ENCODE data around the gene ZXDC. TPM values are rescaled to one million over a fixed set of nuclear protein-coding genes. Genes with fewer than 3 reads are reported as not detected.

The ZXDC gene
- total RNA-seq, 1 donor from 2014 or later = 26.1 TPM

DNA sequence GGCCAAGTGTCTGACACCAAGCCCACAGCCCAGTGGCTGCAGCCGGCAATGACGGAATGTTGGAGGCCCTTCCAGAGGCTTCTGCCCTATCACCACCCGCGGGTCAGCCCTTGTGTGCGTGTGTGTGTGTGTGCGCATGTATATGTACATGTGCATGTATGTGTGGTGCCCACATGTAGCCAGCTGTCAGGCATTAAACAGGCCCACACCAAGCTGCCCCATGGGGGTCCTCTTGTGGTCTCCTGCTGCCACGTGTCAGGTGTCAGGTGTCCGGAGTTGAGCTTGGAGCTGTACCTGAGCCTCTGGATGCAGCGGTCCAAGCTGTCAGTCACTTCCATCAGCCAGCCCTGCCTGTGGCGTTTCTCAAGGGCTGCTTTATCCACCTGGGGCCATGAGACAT lies 28.0 kb upstream of the ZXDC start:
- Mint-ChIP-seq H3K9me3 (no peaks in the 10 kb centered on the region), H3K27ac (no peak overlapping the region), H3K4me1 (ENCODE audit: low read depth) (no peaks in the 10 kb centered on the region), H3K27me3 (ENCODE audit: low read depth) (no peaks in the 10 kb centered on the region), H3K36me3 (ENCODE audit: low read depth) (no peaks in the 10 kb centered on the region), H3K4me3 (ENCODE audit: low read depth) (no peak overlapping the region)
- intact Hi-C loops (cut with micrococcal nuclease) = no loop called here
- DNase-seq (ENCODE audit: low spot score) = no peak

GRCh38 chr3:126502656-126503055 lies 27.0 kb upstream of the ZXDC start:
- intact Hi-C loops (cut with micrococcal nuclease) = no loop called here
- Mint-ChIP-seq H3K4me1 (ENCODE audit: low read depth) (no peaks in the 10 kb centered on the region), H3K4me3 (ENCODE audit: low read depth) (no peak overlapping the region), H3K36me3 (ENCODE audit: low read depth) (no peaks in the 10 kb centered on the region), H3K27me3 (ENCODE audit: low read depth) (no peaks in the 10 kb centered on the region), H3K9me3 (no peaks in the 10 kb centered on the region), H3K27ac (no peak overlapping the region)
- DNase-seq (ENCODE audit: low spot score) = no peak

DNA sequence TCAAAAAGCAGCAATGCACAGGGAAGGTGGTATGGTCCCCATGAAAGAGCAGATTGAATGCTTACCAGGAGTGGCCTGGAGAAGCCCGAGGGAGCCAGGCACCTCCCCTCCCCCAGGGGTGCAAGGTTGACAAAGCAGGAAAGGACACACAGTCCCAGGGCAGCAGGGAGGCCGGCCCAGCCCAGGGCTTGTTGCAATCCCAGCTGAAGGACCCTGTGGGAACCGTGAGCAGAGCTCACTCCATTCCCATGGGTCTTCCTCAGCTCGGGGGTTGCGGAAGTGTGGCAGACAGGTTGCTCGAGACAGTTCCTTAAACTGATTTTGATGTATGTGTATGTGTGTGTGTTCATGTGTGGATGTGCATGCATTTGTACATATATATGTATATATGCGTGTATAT lies 26.0 kb upstream of the ZXDC start:
- H3K4me1 Mint-ChIP-seq (ENCODE audit: low read depth) = peaks cover 4% of the 10 kb centered on the region
- intact Hi-C loops (cut with micrococcal nuclease) = no loop called here
- H3K27me3 Mint-ChIP-seq (ENCODE audit: low read depth) = no peaks in the 10 kb centered on the region

DNA sequence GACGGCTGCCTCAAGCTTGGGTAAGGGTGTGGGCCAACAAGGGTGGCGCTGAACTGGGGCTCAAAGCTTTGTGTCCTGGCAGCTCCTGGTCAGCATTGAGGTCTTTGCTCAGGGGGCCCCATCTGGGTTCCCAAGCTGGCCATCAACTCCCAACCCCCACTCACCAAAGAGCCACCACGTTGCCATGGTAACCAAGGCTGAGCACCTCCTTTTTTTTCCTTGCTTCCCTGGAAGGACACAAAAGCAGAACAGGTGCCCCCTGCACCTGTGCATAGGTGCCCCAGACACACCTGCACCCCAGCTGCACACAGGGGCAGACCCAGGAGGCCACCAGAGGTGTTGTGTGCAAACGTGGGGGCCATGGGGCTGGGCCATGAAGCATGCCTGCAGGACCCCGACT lies 25.4 kb upstream of the ZXDC start:
- peaks cover 4% of the 10 kb centered on the region for H3K4me1 Mint-ChIP-seq (ENCODE audit: low read depth)
- intact Hi-C loops (cut with micrococcal nuclease) = no loop called here
- no peak for DNase-seq (ENCODE audit: low spot score)
- H3K4me3 Mint-ChIP-seq (ENCODE audit: low read depth) = no peak overlapping the region
- no peak overlapping the region for H3K27ac Mint-ChIP-seq
- no peaks in the 10 kb centered on the region for H3K27me3 Mint-ChIP-seq (ENCODE audit: low read depth)
- no peaks in the 10 kb centered on the region for H3K36me3 Mint-ChIP-seq (ENCODE audit: low read depth)
- no peaks in the 10 kb centered on the region for H3K9me3 Mint-ChIP-seq

More for the DNA sequence above, 26.0 kb upstream of the ZXDC start:
- DNase-seq (ENCODE audit: low spot score) = no peak
- H3K27ac Mint-ChIP-seq = no peak overlapping the region
- no peaks in the 10 kb centered on the region for H3K36me3 Mint-ChIP-seq (ENCODE audit: low read depth)
- H3K4me3 Mint-ChIP-seq (ENCODE audit: low read depth) = no peak overlapping the region
- no peaks in the 10 kb centered on the region for H3K9me3 Mint-ChIP-seq

GRCh38 chr3:126500016-126500415 lies 24.3 kb upstream of the ZXDC start:
- intact Hi-C loops (cut with micrococcal nuclease) = no loop called here
- DNase-seq (ENCODE audit: low spot score) = no peak
- Mint-ChIP-seq H3K4me3 (ENCODE audit: low read depth) (no peak overlapping the region), H3K27me3 (ENCODE audit: low read depth) (no peaks in the 10 kb centered on the region), H3K9me3 (no peaks in the 10 kb centered on the region), H3K36me3 (ENCODE audit: low read depth) (no peaks in the 10 kb centered on the region), H3K27ac (no peak overlapping the region), H3K4me1 (ENCODE audit: low read depth) (peaks cover 4% of the 10 kb centered on the region)

DNA sequence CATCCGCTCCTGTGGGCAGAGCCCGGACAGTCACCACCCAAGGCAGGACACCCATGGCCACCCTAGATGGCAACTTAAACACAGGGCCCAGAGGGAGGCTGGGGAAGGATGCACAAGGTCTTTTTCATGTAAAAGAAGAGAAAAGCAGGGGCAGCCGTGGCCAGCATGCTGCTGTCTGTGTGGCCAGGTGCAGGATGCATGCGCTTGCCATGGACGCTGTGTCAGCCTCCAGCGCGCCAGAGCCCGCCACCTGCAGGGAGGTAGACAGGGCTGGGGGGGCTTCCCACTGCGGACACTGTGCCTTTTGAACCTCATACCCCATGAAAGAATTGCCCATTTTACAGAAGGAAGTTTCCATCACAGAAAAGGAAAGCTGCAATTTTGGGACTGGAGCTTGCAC lies 23.7 kb upstream of the ZXDC start:
- Mint-ChIP-seq H3K27me3 (ENCODE audit: low read depth) (no peaks in the 10 kb centered on the region), H3K27ac (no peak overlapping the region), H3K9me3 (no peaks in the 10 kb centered on the region), H3K4me1 (ENCODE audit: low read depth) (peaks cover 4% of the 10 kb centered on the region), H3K36me3 (ENCODE audit: low read depth) (no peaks in the 10 kb centered on the region), H3K4me3 (ENCODE audit: low read depth) (no peak overlapping the region)
- DNase-seq (ENCODE audit: low spot score) = no peak
- intact Hi-C loops (cut with micrococcal nuclease) = no loop called here

DNA sequence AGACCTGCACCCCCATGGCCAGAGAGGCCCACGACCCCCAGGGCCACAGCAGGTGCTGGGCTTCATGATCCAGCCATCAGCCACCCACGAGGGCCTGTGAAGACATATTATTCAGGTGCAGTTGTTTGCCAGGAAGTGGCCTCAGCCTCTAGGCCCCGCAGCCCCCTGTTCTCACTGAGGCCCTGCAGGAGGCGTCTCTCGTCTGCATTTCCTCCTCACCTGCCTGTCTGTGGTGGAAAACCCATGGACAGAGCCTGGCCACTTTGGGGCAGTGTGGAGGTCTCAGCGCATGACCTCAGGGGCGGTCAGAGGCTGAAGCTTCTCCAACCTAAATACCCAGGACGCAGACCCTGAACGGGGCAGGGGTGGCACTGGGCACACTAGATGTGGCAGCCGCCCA lies 23.2 kb upstream of the ZXDC start:
- Mint-ChIP-seq H3K9me3 (no peaks in the 10 kb centered on the region), H3K4me3 (ENCODE audit: low read depth) (no peak overlapping the region), H3K4me1 (ENCODE audit: low read depth) (peaks cover 4% of the 10 kb centered on the region), H3K36me3 (ENCODE audit: low read depth) (no peaks in the 10 kb centered on the region), H3K27ac (no peak overlapping the region), H3K27me3 (ENCODE audit: low read depth) (no peaks in the 10 kb centered on the region)
- no peak for DNase-seq (ENCODE audit: low spot score)
- intact Hi-C loops (cut with micrococcal nuclease) = no loop called here

DNA sequence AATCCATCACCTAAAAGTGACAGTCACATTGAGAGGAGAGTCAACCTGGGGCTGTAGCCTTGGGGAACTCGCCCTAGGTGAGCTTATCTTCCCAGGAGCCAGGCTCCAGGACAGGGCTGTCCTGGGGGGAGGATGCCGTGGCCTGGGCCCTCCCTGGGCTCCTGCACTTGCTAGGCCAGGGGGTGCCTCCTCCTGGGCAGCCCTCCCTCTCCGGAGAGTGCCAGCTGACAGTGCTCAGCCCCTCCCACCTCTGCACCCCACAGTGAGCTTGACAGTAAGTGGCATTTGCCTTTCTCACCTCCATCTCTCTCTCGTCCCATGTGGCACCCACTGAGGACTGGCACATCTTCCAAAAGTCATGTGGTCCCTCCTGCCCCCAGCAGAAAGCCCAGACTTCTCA lies 22.8 kb upstream of the ZXDC start:
- peaks cover 4% of the 10 kb centered on the region for H3K4me1 Mint-ChIP-seq (ENCODE audit: low read depth)
- no peak overlapping the region for H3K4me3 Mint-ChIP-seq (ENCODE audit: low read depth)
- H3K9me3 Mint-ChIP-seq = no peaks in the 10 kb centered on the region
- DNase-seq (ENCODE audit: low spot score) = no peak
- H3K36me3 Mint-ChIP-seq (ENCODE audit: low read depth) = no peaks in the 10 kb centered on the region
- intact Hi-C loops (cut with micrococcal nuclease) = no loop called here
- no peak overlapping the region for H3K27ac Mint-ChIP-seq
- H3K27me3 Mint-ChIP-seq (ENCODE audit: low read depth) = no peaks in the 10 kb centered on the region

DNA sequence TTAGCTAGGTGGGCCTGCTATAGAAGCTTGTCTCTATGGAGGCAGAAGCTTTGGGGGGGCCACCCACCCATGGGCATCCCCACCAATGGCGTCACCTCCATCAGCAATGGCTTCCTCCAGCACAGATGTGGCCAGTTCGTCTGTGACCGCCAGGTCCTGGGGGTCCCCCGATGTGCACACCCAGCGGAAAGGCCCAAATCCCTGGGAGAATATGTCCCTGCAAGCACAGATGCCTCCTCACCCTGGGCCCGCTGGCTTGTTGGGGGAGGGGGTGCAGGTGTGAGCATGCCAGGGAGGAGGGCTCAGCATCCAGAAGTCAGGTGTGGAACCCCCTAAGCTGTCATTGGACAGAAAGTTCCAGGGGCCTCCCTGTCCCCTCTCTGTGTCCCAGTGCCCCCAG lies 22.3 kb upstream of the ZXDC start:
- Mint-ChIP-seq H3K9me3 (no peaks in the 10 kb centered on the region), H3K27ac (no peak overlapping the region), H3K27me3 (ENCODE audit: low read depth) (no peaks in the 10 kb centered on the region), H3K4me3 (ENCODE audit: low read depth) (no peak overlapping the region), H3K4me1 (ENCODE audit: low read depth) (peaks cover 9% of the 10 kb centered on the region), H3K36me3 (ENCODE audit: low read depth) (no peaks in the 10 kb centered on the region)
- intact Hi-C loops (cut with micrococcal nuclease) = no loop called here
- no peak for DNase-seq (ENCODE audit: low spot score)

- no peak for DNase-seq (ENCODE audit: low spot score)
- H3K27ac Mint-ChIP-seq = peak overlapping the region; percentile 75
- no peak overlapping the region for H3K4me3 Mint-ChIP-seq (ENCODE audit: low read depth)
Observed at GRCh38 chr3:126496894-126497850, 21.5 kb upstream of the ZXDC start.

GRCh38 chr3:126495786-126496185 lies 20.1 kb upstream of the ZXDC start:
- Mint-ChIP-seq H3K4me1 (ENCODE audit: low read depth) (peaks cover 10% of the 10 kb centered on the region), H3K4me3 (ENCODE audit: low read depth) (no peak overlapping the region), H3K27ac (no peak overlapping the region), H3K9me3 (no peaks in the 10 kb centered on the region), H3K36me3 (ENCODE audit: low read depth) (no peaks in the 10 kb centered on the region), H3K27me3 (ENCODE audit: low read depth) (no peaks in the 10 kb centered on the region)
- intact Hi-C loops (cut with micrococcal nuclease) = no loop called here
- no peak for DNase-seq (ENCODE audit: low spot score)

More at GRCh38 chr3:126496894-126497850, 21.5 kb upstream of the ZXDC start:
- Mint-ChIP-seq H3K27me3 (ENCODE audit: low read depth) (no peaks in the 10 kb centered on the region), H3K9me3 (no peaks in the 10 kb centered on the region), H3K4me1 (ENCODE audit: low read depth) (peaks cover 10% of the 10 kb centered on the region), H3K36me3 (ENCODE audit: low read depth) (no peaks in the 10 kb centered on the region)
- intact Hi-C loops (cut with micrococcal nuclease) = no loop called here

DNA sequence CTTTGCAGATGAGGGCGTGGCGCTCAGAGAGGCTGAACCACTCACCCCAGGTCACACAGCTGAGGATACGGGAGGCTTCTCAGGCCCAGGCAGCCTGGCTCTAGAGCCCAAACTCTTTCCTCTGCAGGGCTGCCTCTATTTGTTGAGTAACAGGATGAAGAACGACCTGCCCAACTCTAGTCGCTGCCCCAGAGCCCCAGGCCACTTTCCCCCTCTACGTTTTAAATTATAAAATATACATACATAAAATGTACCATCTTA lies 19.2 kb upstream of the ZXDC start:
- Mint-ChIP-seq H3K4me1 (ENCODE audit: low read depth) (peaks cover 10% of the 10 kb centered on the region), H3K27me3 (ENCODE audit: low read depth) (no peaks in the 10 kb centered on the region), H3K27ac (no peak overlapping the region), H3K4me3 (ENCODE audit: low read depth) (no peak overlapping the region), H3K9me3 (no peaks in the 10 kb centered on the region), H3K36me3 (ENCODE audit: low read depth) (no peaks in the 10 kb centered on the region)
- DNase-seq (ENCODE audit: low spot score) = no peak
- intact Hi-C loops (cut with micrococcal nuclease) = no loop called here

DNA sequence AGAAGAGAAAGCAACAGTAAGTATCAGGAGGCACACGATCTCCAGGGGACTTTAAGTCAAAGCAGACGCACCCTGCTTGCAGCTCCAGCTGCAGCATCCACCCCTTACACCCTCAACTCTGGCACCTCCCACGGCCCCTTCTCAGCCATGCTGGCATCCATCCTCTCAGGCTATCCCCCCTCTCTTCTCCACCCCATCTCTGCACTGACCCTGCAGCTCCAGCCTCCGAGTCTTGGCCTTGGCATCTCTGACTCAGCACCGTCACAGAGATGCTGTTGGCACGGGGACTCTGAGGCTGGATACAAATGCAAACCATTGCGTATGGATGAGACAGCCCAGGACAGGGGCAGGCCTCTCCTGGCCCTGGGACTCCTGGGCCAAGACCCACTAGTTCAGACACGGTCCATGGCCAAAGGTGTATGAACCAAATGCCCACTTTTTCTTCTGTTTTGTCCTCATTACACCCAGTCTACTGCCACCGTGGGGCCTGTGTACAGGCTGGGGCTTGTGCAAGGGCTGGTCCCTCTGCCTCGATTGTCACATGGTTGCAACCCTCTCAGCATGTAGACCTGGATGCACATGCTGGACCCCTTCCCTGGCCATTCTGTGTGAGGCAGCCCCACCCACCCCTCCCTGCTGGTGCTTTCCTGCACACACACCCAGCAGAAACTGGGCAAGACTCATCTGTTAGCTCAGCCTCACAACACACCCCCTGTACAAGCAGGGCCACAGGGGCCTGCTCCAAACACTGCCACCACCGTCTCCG lies 18.7 kb upstream of the ZXDC start:
- no peak overlapping the region for H3K27ac Mint-ChIP-seq
- intact Hi-C loops (cut with micrococcal nuclease) = no loop called here
- no peaks in the 10 kb centered on the region for H3K9me3 Mint-ChIP-seq
- no peak for DNase-seq (ENCODE audit: low spot score)
- no peaks in the 10 kb centered on the region for H3K36me3 Mint-ChIP-seq (ENCODE audit: low read depth)
- H3K27me3 Mint-ChIP-seq (ENCODE audit: low read depth) = no peaks in the 10 kb centered on the region
- H3K4me1 Mint-ChIP-seq (ENCODE audit: low read depth) = peaks cover 10% of the 10 kb centered on the region
- H3K4me3 Mint-ChIP-seq (ENCODE audit: low read depth) = no peak overlapping the region

Data from activated T-helper 2 cell treated with anti-CD3 and anti-CD28 coated beads, Interferon-gamma antibody, Interleukin-2, Interleukin-4, amounts not matched to agents 10 μg/mL and 5 μg/mL and 100 μg/mL, durations not matched to agents 14 hours and 24 hours and 36 hours (primary cell).